Heart left ventricle (tissue), 16 donors: ENCODE measurements around the gene ARFIP1. TPM values are rescaled to one million over a fixed set of nuclear protein-coding genes. Genes with fewer than 3 reads are reported as not detected.

Source experiments
- ATAC-seq, 4 donors: fragments of 200-7000 bp; cut with Tn5 transposase; one replicate each; pipeline ENCODE4 v1.9.1; 2020 to 2022; ENCODE audit warnings: moderate library complexity in 4 of 4, mild to moderate bottlenecking in 3 of 4, moderate number of reproducible peaks in 1 of 4
- DNase-seq, 5 donors: peaks; one replicate each; pipeline ENCODE4 v3.0.0-alpha.2; 2020
- H3K27ac ChIP-seq, 12 donors: fragments of 200-600 bp; sonication (generic) in 4 of 12; one replicate each; pipeline versions ENCODE4 v1.5.0 to v1.8.0; 2016 to 2022; ENCODE audit warnings: mild to moderate bottlenecking in 2 of 12
- H3K27me3 ChIP-seq, 9 donors: fragments of 200-600 bp; sonication (generic) in 2 of 9; one replicate each; pipeline versions ENCODE4 v1.5.1 to v1.8.0; 2016 to 2022; ENCODE audit warnings: mild to moderate bottlenecking in 3 of 9
- H3K36me3 ChIP-seq, 9 donors: fragments of 200-600 bp; sonication (generic) in 2 of 9; one replicate each; pipeline versions ENCODE4 v1.5.0 to v1.8.0; 2018 to 2022; ENCODE audit warnings: mild to moderate bottlenecking in 2 of 9
- H3K4me1 ChIP-seq, 12 donors: fragments of 200-600 bp; sonication (generic) in 4 of 12; one replicate each; pipeline versions ENCODE4 v1.5.0 to v1.8.0; 2016 to 2022; ENCODE audit warnings: mild to moderate bottlenecking in 3 of 12
- H3K4me3 ChIP-seq, 12 donors: fragments of 200-600 bp; sonication (generic) in 4 of 12; one replicate each; pipeline versions ENCODE4 v1.5.0 to v1.8.0; 2017 to 2022; ENCODE audit warnings: mild to moderate bottlenecking in 9 of 12, moderate library complexity in 4 of 12
- H3K9me3 ChIP-seq, 12 donors: fragments of 200-600 bp; sonication (generic) in 4 of 12; one replicate each; pipeline versions ENCODE4 v1.5.0 to v1.8.0; 2016 to 2022; ENCODE audit warnings: mild to moderate bottlenecking in 1 of 12
- POLR2A ChIP-seq, 2 donors: fragments of 450-650 bp; IDR thresholded peaks; one replicate each; pipeline ENCODE4 v1.6.1; 2017; ENCODE audit warnings: antibody characterized with exemption in 2 of 2, mild to moderate bottlenecking in 2 of 2, moderate library complexity in 2 of 2
- WGBS, 4 donors: extraction: QIAGEN DNeasy Blood & Tissue Kit in 2 of 4; methylation state at CpG; one replicate each; pipeline versions ENCODE4 v1.1.5 to v1.1.7; 2013 to 2018; 5-methylcytosine and 5-hydroxymethylcytosine counted together
- intact Hi-C, 10 donors: fragments of 100-400 bp; cut with DNase I; formaldehyde crosslinking; loops; one replicate each; pipeline versions ENCODE4 v1.11.1 to v1.14.2; 2022
- polyA plus RNA-seq, 2 donors: library from polyadenylated mRNA; stranded (reverse); fragments of 200-250 nt; gene quantifications; one replicate each; pipeline ENCODE4 v1.2.3, GENCODE V29; 2013
- total RNA-seq, 9 donors: library from RNA; depleted of rRNA in 2 of 9; stranded (reverse); fragments of >200 nt in 2 of 9; fragmentation: NEBNext Ultra II Directional in 3 of 9; extraction: Animal tissue kit (Norgen Biotek cat#: 25700) in 3 of 9; gene quantifications; one replicate each; pipeline versions ENCODE4 v1.1.0 to v1.2.4, GENCODE V29; 2016 to 2023
- TF ChIP-seq, protein P1 (sequence below), 12 donors: fragments of 200-600 bp; sonication (generic) in 4 of 12; IDR thresholded peaks; one replicate each; pipeline versions ENCODE4 v1.5.0 to v1.8.0; 2018 to 2022; ENCODE audit warnings: antibody characterized with exemption in 12 of 12, mild to moderate bottlenecking in 5 of 12
- donor health status: ischemic (EF 13 %, LVEDD 7.1; RV severe dilation, severe dysfunction).
- donor health status: healthy with polysubstance abuse.
- donor health status: DM: no; HTN: yes; CAD: no.
- donor health status: DM: no; HTN: no; CAD: no.
- donor health status: ischemic (EF 25% LVEDD 6.9; RV normal size, moderate dysfunction).
- donor health status: ischemic (EF 25% LVEDD 5.7; RV mildly dilated, moderate dysfunction).
- donor health status: healthy.
- donor health status: DM: yes; HTN: yes; CAD: no.
- donor health status: ischemic (EF 35%, LVEDD 5.7; RV mildly dilated, moderate dysfunction).
- donor health status: nonischemic (EF 11% LVEDD 7.7; RV severe dilation, severe dysfunction).
- donor health status: DM: yes; HTN: yes; CAD: no.
- donor health status: PGD.
- donor health status: ischemic (EF 29% LVEDD 5.4; RV normal size, mild dysfunction).
- donor health status: nonischemic (EF 23%, LVEDD 6.1; RV moderate dilation, normal function).

The ARFIP1 gene
- total and polyA plus RNA-seq, 11 donors, result 9.0 to 30.6 (median 11.8) TPM

DNA sequence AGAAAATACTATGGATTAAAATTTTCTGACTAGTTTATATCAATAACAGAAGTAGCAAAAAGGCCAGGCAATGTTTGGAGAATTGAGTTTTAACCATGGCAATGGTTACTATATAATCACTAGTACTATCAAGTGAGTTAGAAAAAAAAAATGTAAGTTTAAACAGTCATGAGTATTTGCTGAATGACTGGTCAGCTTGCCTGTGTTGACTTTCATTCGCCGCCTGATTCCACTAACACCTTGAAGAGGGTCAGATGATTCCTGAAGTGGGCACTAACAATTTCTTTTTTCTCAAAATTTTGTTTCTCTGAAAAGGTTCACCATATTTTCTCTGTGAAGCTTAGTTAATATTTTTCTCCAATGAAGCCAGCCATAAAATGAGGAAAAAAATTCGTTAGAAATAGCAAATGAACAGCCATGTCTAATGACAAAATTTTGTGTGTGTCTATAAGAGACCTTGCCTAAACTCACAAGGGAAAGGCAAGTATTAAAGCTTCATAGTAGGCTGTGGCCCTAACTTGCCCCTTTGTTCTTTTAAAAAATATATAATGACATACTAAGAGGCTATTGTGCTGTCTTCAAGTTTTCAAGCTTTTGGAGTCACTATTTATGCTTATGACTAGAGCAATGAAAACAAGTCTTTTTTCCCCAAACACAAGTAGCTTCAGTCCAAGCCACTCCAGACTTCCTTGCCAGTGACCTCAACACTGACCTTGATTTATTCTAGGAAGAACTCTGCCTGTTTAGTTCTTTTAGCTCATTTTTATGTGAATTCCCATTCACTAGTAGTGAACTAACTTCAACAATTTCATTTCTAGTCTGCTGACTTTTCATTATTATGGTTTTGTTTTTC lies 138.0 kb downstream of the ARFIP1 start:
- Histone ChIP-seq H3K9me3 (peaks cover 0 to 20% (median 9%) of the 10 kb centered on the region in 12 donors), H3K27me3 (no peaks in the 10 kb centered on the region), H3K36me3 (no peaks in the 10 kb centered on the region), H3K4me1 (no peaks in the 10 kb centered on the region), H3K27ac (no peak overlapping the region), H3K4me3 (no peak overlapping the region)
- DNase-seq (no peak), ATAC-seq (no peak)
- TF ChIP-seq, protein P1, sequence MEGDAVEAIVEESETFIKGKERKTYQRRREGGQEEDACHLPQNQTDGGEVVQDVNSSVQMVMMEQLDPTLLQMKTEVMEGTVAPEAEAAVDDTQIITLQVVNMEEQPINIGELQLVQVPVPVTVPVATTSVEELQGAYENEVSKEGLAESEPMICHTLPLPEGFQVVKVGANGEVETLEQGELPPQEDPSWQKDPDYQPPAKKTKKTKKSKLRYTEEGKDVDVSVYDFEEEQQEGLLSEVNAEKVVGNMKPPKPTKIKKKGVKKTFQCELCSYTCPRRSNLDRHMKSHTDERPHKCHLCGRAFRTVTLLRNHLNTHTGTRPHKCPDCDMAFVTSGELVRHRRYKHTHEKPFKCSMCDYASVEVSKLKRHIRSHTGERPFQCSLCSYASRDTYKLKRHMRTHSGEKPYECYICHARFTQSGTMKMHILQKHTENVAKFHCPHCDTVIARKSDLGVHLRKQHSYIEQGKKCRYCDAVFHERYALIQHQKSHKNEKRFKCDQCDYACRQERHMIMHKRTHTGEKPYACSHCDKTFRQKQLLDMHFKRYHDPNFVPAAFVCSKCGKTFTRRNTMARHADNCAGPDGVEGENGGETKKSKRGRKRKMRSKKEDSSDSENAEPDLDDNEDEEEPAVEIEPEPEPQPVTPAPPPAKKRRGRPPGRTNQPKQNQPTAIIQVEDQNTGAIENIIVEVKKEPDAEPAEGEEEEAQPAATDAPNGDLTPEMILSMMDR (IDR thresholded peaks at IDR 0.05), result no peak
- TF ChIP-seq POLR2A (IDR thresholded peaks at IDR 0.05), result no peak
- intact Hi-C loops, result no loop called here
- WGBS, 4 donors, result 90 to 95% (median 93%) methylated on average over 3 of the region's 3 CpGs

GRCh38 chr4:152919826-152920225 lies 140.1 kb downstream of the ARFIP1 start:
- H3K4me3 ChIP-seq, result no peak overlapping the region
- ATAC-seq (no peak), DNase-seq (no peak)
- no peak for TF ChIP-seq POLR2A (IDR thresholded peaks at IDR 0.05)
- H3K9me3 ChIP-seq, result peaks cover 0 to 20% (median 9%) of the 10 kb centered on the region in 12 donors
- no peaks in the 10 kb centered on the region for H3K27me3 ChIP-seq
- H3K36me3 ChIP-seq, result no peaks in the 10 kb centered on the region
- 89 to 98% (median 95%) methylated on average over 2 of the region's 2 CpGs for WGBS, 4 donors
- H3K4me1 ChIP-seq, result no peaks in the 10 kb centered on the region
- no peak overlapping the region for H3K27ac ChIP-seq
- intact Hi-C loops, result no loop called here

DNA sequence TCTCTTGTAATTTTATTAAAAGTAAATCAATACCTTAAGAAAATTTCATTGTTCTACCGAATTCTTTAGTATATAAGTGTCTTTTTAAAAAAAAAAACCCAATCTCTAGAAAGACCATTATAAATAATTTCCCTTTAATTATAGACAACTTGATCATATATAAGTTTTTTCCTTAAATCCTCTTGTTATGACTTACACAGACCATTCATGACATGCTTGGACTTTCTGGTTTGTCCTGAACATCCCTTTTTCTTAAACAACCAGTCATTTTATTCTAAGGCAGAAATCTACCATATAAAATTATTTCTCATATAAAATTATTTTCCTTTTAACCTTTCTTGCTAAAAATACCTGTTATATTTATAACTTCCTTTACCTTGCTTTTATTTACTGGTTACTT lies 141.0 kb downstream of the ARFIP1 start:
- Histone ChIP-seq H3K9me3 (peaks cover 0 to 20% (median 9%) of the 10 kb centered on the region in 12 donors), H3K27me3 (no peaks in the 10 kb centered on the region), H3K4me3 (no peak overlapping the region), H3K27ac (no peak overlapping the region), H3K36me3 (no peaks in the 10 kb centered on the region), H3K4me1 (no peaks in the 10 kb centered on the region)
- 44 to 57% (median 52%) methylated on average over 1 of the region's 1 CpG for WGBS, 4 donors
- DNase-seq (no peak), ATAC-seq (no peak)
- TF ChIP-seq, protein P1 (IDR thresholded peaks at IDR 0.05), result no peak
- TF ChIP-seq POLR2A (IDR thresholded peaks at IDR 0.05), result no peak
- intact Hi-C loops, result no loop called here

- DNase-seq (no peak), ATAC-seq (no peak)
- no peaks in the 10 kb centered on the region for H3K27me3 ChIP-seq
- H3K27ac ChIP-seq, result no peak overlapping the region
- intact Hi-C loops, result no loop called here
- H3K4me3 ChIP-seq, result no peak overlapping the region
- H3K36me3 ChIP-seq, result no peaks in the 10 kb centered on the region
- no peak for TF ChIP-seq POLR2A (IDR thresholded peaks at IDR 0.05)
- TF ChIP-seq, protein P1 (IDR thresholded peaks at IDR 0.05), result no peak
- H3K4me1 ChIP-seq, result no peaks in the 10 kb centered on the region
- peaks cover 0 to 20% (median 9%) of the 10 kb centered on the region in 12 donors for H3K9me3 ChIP-seq
Observed at GRCh38 chr4:152921284-152921683, 141.5 kb downstream of the ARFIP1 start.
